ENCODE measurements around the gene KDM6B.

- TF ChIP-seq CTCF (IDR thresholded peaks at IDR 0.05) (no peak), EP300 (IDR thresholded peaks at IDR 0.05) (no peak)
These were observed 47.4 kb downstream of the KDM6B start for GRCh38 chr17:7881276-7882054.
